HFFc6 (cell line): Measurements from ENCODE around the gene WDR45B. TPM values are rescaled to one million over a fixed set of nuclear protein-coding genes. Genes with fewer than 3 reads are reported as not detected.

Experiments
- DNase-seq: peaks from one replicate; pipeline ENCODE4 v3.0.0-alpha.2; 2018
- H3K27ac Mint-ChIP-seq: 2 replicates; pipeline ENCODE4 v1.8.0; 2020; ENCODE audit warnings: mild to moderate bottlenecking, mixed read lengths
- H3K27me3 Mint-ChIP-seq: 2 replicates; pipeline ENCODE4 v1.8.0; 2021; ENCODE audit warnings: mild to moderate bottlenecking, moderate library complexity, mixed read lengths; ENCODE audit not compliant: insufficient read depth
- H3K36me3 Mint-ChIP-seq: 2 replicates; pipeline ENCODE4 v1.8.0; 2021; ENCODE audit warnings: low read depth, mixed read lengths
- H3K4me1 Mint-ChIP-seq: 2 replicates; pipeline ENCODE4 v1.8.0; 2020; ENCODE audit warnings: low read depth, mixed read lengths
- H3K4me3 Mint-ChIP-seq: 2 replicates; pipeline ENCODE4 v1.8.0; 2020; ENCODE audit warnings: mild to moderate bottlenecking, moderate library complexity, mixed read lengths
- H3K9me3 Mint-ChIP-seq: 2 replicates; pipeline ENCODE4 v1.8.0; 2020; ENCODE audit warnings: mild to moderate bottlenecking, mixed read lengths
- CTCF ChIP-seq: fragments of 200-600 bp; sonication (generic); IDR thresholded peaks from 2 replicates; pipeline ENCODE4 v1.5.0; 2021; ENCODE audit warnings: antibody characterized with exemption, mild to moderate bottlenecking
- total RNA-seq, 6 experiments: library from RNA; stranded (reverse); fragmentation: NEBNext Ultra II Directional; extraction: Animal tissue kit (Norgen Biotek cat#: 25700); gene quantifications; 2 replicates in 1 of 6; 3 replicates in 5 of 6; pipeline ENCODE4 v1.2.3, GENCODE V29; 2021

The WDR45B gene
- total RNA-seq, 6 experiments from 2014 or later: 60.6 to 73.5 (median 66.3) TPM

GRCh38 chr17:82623707-82624106 is 24.5 kb downstream of the WDR45B start:
- TF ChIP-seq CTCF: no peak
- Mint-ChIP-seq H3K4me1 (no peaks in the 10 kb centered on the region), H3K36me3 (peaks cover 30% of the 10 kb centered on the region), H3K9me3 (no peaks in the 10 kb centered on the region), H3K4me3 (no peak overlapping the region), H3K27ac (no peak overlapping the region), H3K27me3 (peaks cover 4% of the 10 kb centered on the region; the same call in 1 of the 2 replicates)
- no peak for DNase-seq

DNA sequence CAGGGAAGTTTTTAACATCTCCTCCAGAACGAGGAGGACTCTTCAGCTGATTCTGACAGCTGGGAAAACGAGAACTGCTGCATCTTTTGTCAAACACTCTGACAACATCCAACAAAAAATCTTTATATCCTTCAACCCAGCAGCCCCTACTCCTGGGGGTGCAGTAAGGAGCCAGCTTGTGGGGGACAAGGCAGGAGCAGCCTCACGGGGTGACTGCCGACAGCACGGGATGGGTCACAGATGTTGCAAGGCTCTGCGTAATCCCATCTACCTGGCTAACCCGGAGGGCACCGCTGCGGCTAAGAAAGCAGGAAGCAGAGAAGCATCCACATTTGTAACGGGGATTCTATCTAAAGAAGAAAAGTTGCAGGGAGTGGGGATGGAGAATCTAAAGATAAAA is 28.6 kb downstream of the WDR45B start:
- Mint-ChIP-seq H3K4me3 (no peak overlapping the region), H3K36me3 (peaks cover 42% of the 10 kb centered on the region), H3K9me3 (no peaks in the 10 kb centered on the region), H3K27me3 (peaks cover 4% of the 10 kb centered on the region; the same call in 1 of the 2 replicates), H3K4me1 (no peaks in the 10 kb centered on the region), H3K27ac (no peak overlapping the region)
- no peak for TF ChIP-seq CTCF
- DNase-seq: no peak

- H3K36me3 Mint-ChIP-seq: peaks cover 41% of the 10 kb centered on the region
- no peak overlapping the region for H3K27ac Mint-ChIP-seq
- H3K4me3 Mint-ChIP-seq: no peak overlapping the region
- H3K27me3 Mint-ChIP-seq: peaks cover 4% of the 10 kb centered on the region; the same call in 1 of the 2 replicates
- no peak for DNase-seq
- H3K9me3 Mint-ChIP-seq: no peaks in the 10 kb centered on the region
- no peak for TF ChIP-seq CTCF
- no peaks in the 10 kb centered on the region for H3K4me1 Mint-ChIP-seq
These were observed 29.0 kb downstream of the WDR45B start for GRCh38 chr17:82619211-82619610.

- no peaks in the 10 kb centered on the region; the same call in 1 of the 2 replicates for H3K4me1 Mint-ChIP-seq
- no peak overlapping the region for H3K27ac Mint-ChIP-seq
- no peaks in the 10 kb centered on the region for H3K9me3 Mint-ChIP-seq
- peaks cover 7% of the 10 kb centered on the region; the same call in 1 of the 2 replicates for H3K27me3 Mint-ChIP-seq
- no peak for DNase-seq
- no peak overlapping the region for H3K4me3 Mint-ChIP-seq
- H3K36me3 Mint-ChIP-seq: peaks cover 39% of the 10 kb centered on the region
- no peak for TF ChIP-seq CTCF
These were observed 32.1 kb downstream of the WDR45B start for GRCh38 chr17:82616021-82616711.

- peak; percentile 52 for TF ChIP-seq CTCF
- Mint-ChIP-seq H3K36me3 (peaks cover 35% of the 10 kb centered on the region), H3K4me3 (no peak overlapping the region), H3K27ac (no peak overlapping the region), H3K27me3 (peaks cover 7% of the 10 kb centered on the region; the same call in 1 of the 2 replicates), H3K4me1 (no peaks in the 10 kb centered on the region; the same call in 1 of the 2 replicates), H3K9me3 (no peaks in the 10 kb centered on the region)
- no peak for DNase-seq
These were observed 32.9 kb downstream of the WDR45B start for GRCh38 chr17:82615084-82616020.
